Medulla oblongata (tissue), 1 donor: ENCODE measurements around the gene ARHGEF40.
"Not testable (repeated sequence)": the region's sequence is repeated elsewhere in the genome, so short reads cannot be mapped to it uniquely, and the experiment has no call there.

Source experiments
- DNase-seq: peaks from one replicate; pipeline ENCODE4 v3.0.0-alpha.2; 2015; ENCODE audit errors: extremely low spot score

Gene ARHGEF40

DNA sequence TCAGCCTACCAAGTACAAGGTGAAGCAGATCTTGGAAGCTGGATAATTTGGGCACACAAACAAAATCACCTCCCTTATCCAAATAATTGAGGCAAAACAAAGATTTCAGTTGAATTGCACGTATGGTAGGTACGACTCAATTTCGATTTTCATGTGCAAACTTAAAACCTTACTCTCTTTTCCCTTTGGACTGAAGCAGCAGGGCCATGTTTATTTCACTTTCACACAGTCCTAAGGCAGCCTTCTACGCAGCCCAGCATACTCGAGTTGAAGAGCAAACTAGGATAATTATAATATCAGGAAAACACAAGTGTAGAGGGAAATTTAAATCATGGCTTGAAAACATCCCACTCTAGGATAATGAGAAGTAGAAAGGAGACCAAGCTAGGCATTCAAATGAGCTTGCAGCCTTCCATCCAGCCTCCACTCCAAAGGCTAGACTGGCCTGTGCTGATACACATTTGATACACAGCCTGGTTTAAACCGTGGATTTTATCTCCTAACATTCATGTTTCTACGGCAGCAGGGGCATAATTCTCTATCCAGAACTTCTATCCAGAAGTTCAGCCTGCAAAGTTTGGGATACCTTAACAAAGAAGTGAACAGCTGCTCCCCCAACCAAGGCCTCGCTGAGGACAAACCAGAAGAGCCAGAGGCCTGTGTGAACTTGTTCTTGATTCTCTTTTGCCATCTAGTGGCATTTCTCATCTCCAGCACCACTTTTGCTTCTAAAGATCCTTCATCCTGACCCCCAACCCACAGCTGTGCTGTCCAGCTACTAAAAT lies 30.3 kb upstream of the ARHGEF40 start:
- DNase-seq: peak; percentile 93

DNA sequence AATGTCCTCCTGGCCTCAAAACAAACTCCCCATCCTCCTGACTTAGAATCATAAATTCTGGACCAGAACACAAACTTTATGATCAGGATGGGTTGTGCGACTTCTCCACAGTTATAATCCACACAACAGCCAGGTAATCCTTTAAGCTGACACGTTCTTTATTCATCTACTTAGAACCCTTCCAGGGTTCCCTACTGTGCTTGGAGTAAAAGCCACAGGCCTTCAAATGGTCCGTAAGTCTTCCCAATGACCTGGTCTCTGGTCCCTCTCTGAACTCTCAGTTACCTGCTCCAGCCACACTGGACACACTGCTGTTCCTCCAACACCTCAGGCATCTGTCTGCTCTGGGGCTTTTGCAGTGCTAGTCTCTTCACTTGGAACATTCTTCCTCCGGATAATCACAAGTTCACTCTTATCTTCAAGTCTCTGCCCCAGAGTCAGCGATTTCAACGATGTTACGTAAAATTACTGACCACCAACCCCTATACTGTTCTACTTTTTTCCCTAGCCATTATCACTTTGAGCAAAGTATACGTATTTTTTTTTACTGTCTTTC lies 29.7 kb upstream of the ARHGEF40 start:
- DNase-seq: no peak

DNA sequence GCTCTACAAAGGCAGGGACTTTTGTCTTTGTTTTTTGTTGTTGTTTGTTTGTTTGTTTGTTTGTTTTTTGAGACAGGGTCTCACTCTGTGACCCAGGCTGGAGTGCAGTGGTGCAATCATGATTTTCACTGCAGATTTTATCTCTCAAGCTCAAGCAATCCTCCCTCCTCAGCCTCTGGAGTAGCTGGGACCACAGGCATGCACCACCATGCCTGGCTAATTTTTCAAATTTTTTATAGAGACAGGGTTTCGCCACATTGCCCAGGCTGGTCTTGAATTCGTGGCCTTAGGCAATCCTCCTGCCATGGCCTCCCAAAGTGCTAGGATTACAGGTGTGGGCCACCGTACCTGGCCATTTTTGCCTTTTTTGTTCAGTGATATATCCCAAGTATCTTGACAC lies 29.2 kb upstream of the ARHGEF40 start:
- not testable (repeated sequence) for DNase-seq

DNA sequence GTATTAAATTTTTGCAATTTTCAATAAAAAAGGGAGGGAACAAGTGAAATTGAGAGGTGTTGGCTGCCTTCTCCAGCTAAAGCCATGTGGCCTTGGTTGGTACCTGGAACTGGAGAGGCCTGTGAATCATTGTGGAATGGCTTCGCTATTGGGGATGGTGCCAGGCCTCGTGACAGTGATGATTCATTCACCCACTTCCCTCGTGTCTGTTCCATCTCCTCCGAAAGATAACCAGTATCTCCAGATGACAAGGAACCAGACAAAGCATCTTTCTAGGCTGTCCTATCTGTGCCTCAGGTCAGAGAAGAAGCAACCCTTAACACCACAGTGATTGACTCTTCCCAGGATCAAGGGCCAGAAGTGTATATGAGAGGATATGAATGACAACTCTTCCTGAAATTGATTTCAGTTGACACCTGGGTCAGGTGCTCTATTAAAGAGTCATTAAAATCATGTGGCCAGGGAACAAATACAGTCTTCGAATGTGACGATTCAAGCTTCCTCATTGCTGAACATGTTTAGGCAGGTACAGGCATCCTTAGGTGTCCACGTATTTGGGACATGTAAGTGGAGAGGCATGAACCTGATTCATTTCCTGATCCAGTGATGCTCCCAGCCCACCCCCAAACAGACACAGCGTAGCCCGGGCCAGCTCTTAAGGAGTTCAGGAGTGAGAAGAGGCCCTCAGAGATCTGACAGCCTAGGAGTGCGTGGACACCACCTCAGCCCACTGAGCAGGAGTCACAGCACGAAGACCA lies 28.2 kb upstream of the ARHGEF40 start, which contains the start of gene RNASE7:
RNASE7 (plus strand) TSS at position 687 of the 758 bp plus-strand sequence. CDS start 631 bp downstream, outside the sequence.
- no peak for DNase-seq

DNA sequence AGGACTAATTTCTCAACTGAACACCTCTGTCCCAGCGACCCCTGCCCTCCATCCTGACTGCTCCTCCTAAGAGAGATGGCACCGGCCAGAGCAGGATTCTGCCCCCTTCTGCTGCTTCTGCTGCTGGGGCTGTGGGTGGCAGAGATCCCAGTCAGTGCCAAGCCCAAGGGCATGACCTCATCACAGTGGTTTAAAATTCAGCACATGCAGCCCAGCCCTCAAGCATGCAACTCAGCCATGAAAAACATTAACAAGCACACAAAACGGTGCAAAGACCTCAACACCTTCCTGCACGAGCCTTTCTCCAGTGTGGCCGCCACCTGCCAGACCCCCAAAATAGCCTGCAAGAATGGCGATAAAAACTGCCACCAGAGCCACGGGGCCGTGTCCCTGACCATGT lies 27.2 kb upstream of the ARHGEF40 start:
- DNase-seq: peak; percentile 40

DNA sequence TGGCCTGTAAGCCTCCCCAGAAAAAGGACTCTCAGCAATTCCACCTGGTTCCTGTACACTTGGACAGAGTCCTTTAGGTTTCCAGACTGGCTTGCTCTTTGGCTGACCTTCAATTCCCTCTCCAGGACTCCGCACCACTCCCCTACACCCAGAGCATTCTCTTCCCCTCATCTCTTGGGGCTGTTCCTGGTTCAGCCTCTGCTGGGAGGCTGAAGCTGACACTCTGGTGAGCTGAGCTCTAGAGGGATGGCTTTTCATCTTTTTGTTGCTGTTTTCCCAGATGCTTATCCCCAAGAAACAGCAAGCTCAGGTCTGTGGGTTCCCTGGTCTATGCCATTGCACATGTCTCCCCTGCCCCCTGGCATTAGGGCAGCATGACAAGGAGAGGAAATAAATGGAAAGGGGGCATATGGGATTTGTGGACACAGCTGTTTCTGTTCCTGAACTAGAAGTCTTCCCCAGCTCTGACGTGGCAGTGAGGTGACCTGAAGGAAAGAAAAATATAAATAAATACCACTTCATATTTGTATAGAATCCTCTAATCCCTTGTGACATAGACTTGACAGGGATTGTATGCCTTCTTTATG lies 26.6 kb upstream of the ARHGEF40 start:
- DNase-seq: no peak

DNA sequence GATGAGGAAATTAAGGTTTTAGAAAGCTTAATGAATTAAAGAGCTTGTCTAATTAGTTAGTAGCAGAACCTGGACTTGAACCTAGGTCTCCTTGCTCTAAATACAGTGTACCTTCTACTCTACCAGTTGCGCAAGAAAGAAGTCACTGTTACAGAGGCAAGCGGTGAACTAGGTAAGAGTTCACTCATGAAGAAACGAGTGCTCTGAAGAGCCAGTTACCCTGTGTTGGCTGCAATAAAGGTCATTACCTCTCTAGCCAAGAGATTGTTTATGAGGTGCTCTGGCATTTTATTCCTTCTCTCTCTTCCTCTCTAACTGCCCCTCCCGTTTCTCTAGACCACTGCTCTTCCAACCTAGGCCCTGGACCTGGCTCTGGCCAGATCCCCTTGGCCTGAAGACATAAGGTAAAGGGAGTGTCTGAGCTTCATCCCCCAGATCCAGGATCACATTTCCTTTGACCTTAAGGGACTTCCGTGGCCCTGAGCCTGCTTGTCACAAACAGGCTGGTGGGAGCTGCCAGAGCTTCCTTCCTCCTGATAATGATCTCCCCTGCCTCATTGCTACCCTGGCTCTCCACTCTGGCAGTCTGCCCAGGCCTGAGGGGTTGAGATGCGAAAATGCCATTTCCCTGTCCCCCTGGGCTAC lies 26.0 kb upstream of the ARHGEF40 start:
- DNase-seq: no peak

DNA sequence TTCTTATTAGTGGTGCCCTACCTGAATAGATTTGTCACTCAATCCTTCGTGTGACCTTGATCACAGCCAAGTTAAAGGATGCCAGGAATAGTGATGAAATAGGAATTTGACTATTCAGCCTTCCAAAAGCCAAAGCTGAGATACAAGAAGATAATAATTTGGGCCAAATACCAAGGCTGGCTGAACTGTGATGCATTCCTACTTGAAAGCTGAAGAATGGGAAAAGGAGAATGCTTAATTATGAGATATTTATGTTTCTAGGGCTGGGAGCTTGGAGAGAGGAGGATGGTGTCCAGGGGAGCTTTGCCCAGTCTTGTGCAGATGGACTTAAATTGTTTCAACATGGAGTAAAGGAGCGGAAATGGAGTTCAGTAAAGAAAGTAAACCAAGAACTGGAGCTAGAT lies 22.7 kb upstream of the ARHGEF40 start:
- no peak for DNase-seq

DNA sequence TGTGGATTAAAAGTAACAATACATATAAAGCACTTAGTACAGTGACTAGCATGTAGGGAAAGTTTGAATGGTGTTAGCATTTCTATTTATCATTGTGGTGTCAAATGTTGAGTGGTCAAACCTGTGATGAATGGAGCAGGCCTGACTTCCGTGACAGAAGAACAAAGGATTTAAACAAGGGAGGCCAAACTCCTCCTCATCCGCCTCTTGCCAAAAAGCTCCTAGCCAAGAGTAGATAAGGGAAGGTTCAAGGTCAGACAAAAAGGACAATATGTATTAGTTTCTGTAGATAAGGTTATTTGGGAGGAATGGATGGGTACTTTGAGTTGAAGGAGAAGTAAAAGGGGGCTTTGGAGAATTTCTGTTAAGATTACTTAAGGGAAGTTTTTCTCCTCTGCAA lies 21.5 kb upstream of the ARHGEF40 start:
- no peak for DNase-seq

DNA sequence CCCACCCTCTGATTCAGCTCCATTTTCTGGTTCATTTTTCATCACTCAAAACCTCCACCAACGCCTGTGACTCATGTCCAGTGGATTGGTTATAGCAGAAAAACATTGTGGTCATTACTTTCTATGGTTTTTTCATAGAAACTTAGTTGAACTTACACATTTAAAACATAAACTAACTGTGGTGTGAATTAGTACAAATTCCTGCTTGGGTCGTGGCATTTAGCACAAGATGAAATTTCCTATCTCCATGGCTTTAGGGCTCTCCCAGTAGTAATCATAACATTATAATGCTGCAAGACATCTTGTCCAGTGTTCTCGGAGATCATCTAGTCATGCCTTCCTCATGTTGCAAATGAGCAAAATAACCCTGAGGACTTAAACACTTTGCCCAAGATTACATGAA lies 20.8 kb upstream of the ARHGEF40 start:
- no peak for DNase-seq

DNA sequence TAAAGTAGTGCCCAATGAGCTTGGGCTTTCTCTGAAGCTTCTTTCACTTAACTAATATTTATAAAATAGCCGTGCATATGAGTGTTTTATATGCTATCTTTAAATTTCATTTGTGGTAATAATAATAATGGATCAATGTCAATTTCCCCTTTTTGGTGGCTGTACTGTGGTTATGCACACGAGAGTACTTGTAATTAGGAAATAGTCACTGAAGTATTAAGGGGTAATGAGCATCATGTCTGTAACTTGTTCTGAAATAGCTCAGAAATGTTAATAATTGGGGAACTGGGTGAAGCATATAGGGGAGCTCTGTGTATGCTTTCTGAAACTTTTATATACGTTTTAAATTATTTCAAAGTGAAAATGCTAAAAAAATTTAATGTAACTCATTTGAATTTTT lies 19.5 kb upstream of the ARHGEF40 start:
- no peak for DNase-seq

DNA sequence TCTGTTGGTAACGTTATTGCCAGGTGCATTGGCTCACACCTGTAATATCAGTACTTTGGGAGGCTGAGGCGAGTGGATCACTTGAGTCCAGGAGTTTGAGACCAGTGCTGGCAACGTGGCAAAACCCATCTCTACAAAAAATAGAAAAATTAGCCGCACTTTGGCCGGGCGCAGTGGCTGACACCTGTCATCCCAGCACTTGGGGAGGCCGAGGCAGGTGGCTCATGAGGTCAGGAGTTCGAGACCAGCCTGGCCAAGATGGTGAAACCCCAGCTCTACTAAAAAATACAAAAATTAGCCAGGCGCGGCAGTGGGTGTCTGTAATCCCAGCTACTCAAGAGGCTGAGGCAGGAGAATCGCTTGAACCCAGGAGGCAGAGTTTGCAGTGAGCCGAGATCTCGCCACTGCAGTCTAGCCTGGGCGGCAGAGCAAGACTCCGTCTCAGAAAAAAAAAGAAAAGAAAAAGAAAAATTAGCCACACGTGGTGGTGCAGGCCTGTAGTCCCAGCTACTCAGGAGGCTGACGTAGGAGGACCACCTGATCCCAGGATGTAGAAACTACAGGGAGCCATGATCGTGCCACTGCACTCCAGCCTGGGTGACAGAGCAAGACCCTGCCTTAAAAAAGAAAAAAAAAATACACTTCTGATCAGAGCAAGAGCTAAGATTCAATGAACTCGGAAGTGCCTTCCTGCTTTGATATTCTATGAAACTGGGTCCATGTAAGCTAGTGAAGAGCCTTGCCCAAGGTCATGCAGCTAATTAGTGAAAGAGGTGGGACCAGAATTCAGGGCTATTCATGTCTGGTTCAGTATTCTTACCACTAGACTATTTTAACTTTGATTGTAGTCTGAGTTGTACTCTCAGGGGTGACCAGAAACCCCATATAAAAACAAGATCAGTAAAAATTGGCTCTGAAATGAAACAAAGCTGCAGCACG lies 16.7 kb upstream of the ARHGEF40 start:
- DNase-seq: no peak

DNA sequence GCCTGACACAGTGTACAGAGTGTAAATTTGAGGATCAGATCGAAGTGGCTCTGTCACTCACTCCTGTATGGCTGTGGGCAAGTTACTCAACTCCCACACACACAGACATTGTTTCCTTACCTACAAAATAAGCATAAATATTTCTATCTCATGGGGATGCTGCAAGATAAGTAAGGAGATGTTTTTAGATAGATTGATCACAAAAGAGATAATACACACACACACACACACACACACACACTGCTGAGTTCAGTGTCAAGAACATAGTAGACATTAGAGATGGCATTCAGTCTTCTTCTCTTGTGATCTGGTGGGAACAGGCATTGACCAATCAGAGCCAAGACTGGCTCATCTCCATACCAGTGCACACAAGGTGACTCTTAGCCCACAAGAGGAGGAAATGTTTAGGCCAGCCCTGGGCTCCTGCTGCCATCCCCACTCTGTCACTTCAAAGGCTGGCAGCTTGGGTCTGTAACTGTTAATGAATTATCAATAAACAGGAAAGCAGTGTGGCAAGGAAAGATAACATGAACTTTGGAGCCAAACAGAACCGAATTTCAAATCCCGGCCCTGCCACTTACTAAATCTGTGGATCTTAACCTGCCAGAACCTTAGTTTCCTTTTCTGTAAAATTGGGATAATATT lies 15.9 kb upstream of the ARHGEF40 start:
- no peak for DNase-seq

DNA sequence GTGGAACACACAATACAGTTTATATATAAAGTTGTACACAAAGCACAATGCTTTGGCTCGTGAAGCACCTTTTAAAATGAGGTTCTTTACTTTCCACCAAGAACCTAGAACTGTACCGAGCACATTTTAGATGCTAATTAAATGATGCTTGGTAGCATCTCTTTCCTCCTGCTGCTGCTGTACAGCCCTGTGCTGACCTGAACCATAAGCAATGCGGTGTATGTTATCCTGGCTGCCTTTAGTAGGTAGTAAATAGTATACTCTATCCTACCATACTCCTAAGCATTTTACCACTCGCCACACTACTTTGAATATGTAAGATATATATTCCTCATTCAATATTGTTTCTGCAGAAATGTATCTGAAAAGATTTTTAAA lies 15.3 kb upstream of the ARHGEF40 start:
- no peak for DNase-seq

DNA sequence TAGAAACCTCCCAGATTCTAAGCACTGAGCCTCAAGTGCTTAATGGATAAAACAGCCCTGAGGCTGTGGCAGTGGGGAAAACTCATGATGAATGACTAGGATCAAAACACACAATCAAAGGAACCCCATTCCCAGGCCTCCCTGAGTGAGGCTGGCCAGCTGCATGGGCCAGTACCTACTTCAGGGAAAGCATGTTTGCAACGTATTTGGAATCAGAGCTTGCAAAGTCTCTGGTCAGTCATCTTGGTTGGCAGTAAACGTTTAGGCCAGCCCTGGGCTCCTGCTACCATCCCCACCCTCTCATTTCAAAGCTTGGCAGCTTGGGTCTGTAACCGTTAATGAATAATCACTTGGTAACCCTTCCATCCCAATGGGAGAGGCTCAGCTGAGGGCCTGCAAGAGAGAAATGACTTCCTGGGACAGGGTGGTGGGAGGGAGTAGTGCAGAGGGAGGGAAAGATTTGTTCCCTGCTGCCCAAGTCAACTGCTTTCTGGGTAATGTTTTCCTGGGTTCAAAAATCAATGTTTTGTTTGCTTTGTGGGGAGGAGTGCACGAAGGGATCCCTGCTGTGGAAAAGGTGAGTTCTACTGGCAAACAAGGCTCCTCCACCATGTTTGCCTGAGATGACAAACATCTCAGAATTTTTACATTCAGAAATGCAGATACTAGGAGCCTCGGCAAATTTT lies 14.5 kb upstream of the ARHGEF40 start:
- no peak for DNase-seq

DNA sequence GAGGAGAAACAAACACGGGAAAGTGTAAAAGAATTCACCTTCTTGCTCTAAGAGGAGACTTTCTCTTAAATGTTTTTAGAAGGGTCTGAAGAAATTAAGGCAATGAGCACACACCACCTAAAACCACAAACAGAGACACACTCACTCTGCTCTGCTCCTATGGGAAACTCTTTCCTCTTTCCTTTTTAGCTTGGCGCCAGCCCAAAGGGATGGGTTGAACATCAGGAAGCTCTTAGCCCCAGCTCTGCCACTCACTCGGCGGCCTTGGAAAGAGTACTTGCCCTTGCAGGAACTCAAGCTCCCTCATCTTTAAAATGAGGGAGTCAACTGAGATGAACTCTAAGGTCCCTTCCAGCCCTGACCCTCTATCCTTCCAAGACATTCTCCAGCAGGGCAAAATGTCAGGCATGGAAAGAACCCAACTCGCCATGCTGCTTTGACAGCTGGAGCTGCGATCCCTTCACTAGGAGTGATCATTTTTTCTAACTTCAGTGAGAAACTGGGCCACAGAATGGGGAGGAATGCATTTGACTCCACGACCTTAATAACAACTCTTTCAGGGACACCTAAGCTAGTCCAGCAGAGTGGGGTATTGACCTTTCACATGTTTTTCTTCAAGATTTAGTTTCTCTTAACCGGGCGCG lies 13.5 kb upstream of the ARHGEF40 start:
- no peak for DNase-seq

DNA sequence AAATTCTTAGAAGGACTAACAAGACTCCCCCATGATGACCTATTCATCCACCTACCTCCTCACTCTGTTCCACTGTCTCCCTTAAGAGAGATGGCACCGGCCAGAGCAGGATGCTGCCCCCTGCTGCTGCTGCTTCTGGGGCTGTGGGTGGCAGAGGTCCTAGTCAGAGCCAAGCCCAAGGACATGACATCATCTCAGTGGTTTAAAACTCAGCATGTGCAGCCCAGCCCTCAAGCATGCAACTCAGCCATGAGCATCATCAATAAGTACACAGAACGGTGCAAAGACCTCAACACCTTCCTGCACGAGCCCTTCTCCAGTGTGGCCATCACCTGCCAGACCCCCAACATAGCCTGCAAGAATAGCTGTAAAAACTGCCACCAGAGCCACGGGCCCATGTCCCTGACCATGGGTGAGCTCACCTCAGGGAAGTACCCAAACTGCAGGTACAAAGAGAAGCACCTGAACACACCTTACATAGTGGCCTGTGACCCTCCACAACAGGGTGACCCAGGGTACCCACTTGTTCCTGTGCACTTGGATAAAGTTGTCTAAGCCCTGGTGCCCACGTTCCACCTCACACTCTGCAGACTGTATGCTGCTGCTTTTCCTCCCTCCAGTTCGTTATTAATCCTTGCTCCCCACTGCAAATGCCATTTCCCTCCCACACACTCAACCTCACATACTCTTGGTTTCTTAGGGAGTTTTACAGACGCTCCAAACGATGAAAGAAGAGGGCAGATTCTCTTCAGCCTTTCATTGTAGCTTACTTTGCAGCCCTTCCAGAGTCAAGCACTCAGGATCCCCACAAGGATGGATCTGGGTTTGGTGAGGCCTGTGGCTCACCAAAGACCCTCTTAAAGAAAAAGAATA lies 12.1 kb upstream of the ARHGEF40 start, which contains the start of gene RNASE8:
RNASE8 (plus strand) TSS at position 20 of the 873 bp plus-strand sequence; CDS start at position 91, 71 bp downstream.
- DNase-seq: no peak

DNA sequence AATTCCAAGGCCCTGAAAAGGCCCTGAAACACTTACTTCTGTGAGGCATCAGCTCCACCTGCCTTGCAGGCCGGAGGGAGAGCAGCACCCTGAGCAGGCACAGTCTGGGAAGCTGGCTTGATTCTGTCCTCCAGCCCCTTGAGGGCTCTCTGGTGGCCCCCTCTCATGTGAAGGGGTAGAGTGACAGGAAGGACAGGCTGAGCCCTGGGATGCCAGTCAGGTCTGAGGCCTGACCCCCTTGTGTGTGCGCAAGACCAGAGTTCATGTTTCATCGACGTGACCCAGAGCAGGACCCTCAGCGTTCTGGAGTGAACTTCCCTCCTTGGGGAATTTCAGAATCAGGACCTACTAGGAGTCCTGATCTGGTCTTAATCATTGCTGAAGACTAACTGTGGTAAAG lies 11.2 kb upstream of the ARHGEF40 start:
- no peak for DNase-seq
